NCI-H526 (cell line): ENCODE results near the gene BMP6.

Experiments
- DNase-seq, 2 experiments: peaks; one replicate each; lab custom pipeline; 2025; lab: John Stamatoyannopoulos, UW

Gene BMP6

GRCh38 chr6:7906741-7907140 is 180.8 kb downstream of the BMP6 start:
- DNase-seq, result no peak

GRCh38 chr6:7907159-7907558 is 181.3 kb downstream of the BMP6 start:
- DNase-seq, result no peak

GRCh38 chr6:7909323-7910276 is 183.7 kb downstream of the BMP6 start:
- peak in 1 of 2 experiments; percentile 59 for DNase-seq

- peak in 1 of 2 experiments; percentile 60 for DNase-seq
These were observed 184.4 kb downstream of the BMP6 start for GRCh38 chr6:7910298-7910653.

GRCh38 chr6:7910654-7911344 is 184.9 kb downstream of the BMP6 start, which contains the start of gene TXNDC5:
Gene TXNDC5, minus strand, starts transcription at chr6:7910788. Its CDS starts 12 bp downstream, at chr6:7910776.
- DNase-seq, result peak; percentile 58 to 88

- peak; percentile 26 to 57 for DNase-seq
These were observed 185.4 kb downstream of the BMP6 start for GRCh38 chr6:7911345-7911725.

- no peak for DNase-seq
These were observed 186.1 kb downstream of the BMP6 start for GRCh38 chr6:7912024-7912423.

GRCh38 chr6:7912736-7913517 is 187.0 kb downstream of the BMP6 start:
- DNase-seq, result no peak

- no peak for DNase-seq
These were observed 188.4 kb downstream of the BMP6 start for GRCh38 chr6:7914311-7914710.

GRCh38 chr6:7914991-7915789 is 189.3 kb downstream of the BMP6 start:
- DNase-seq, result no peak

- DNase-seq, result no peak
These were observed 191.1 kb downstream of the BMP6 start for GRCh38 chr6:7916959-7917358.

GRCh38 chr6:7917729-7918128 is 191.8 kb downstream of the BMP6 start:
- DNase-seq, result no peak

GRCh38 chr6:7918403-7918802 is 192.5 kb downstream of the BMP6 start:
- no peak for DNase-seq

- DNase-seq, result no peak
These were observed 194.0 kb downstream of the BMP6 start for GRCh38 chr6:7919871-7920270.

- DNase-seq, result no peak
These were observed 194.5 kb downstream of the BMP6 start for GRCh38 chr6:7920425-7920824.

- no peak for DNase-seq
These were observed 195.1 kb downstream of the BMP6 start for GRCh38 chr6:7921046-7921445.

GRCh38 chr6:7921632-7922092 is 195.8 kb downstream of the BMP6 start:
- DNase-seq, result no peak

- no peak for DNase-seq
These were observed 196.7 kb downstream of the BMP6 start for GRCh38 chr6:7922596-7922995.

GRCh38 chr6:7924867-7925266 is 199.0 kb downstream of the BMP6 start:
- DNase-seq, result no peak
